Measurements from ENCODE around the gene PIGR. TPM values are rescaled to one million over a fixed set of nuclear protein-coding genes. Genes with fewer than 3 reads are reported as not detected.
"Not testable (repeated sequence)": the region's sequence is repeated elsewhere in the genome, so short reads cannot be mapped to it uniquely, and the experiment has no call there.

PIGR gene
- total and polyA plus RNA-seq, 4 donors: 0.28 to 67.5 (median 1.5) TPM

DNA sequence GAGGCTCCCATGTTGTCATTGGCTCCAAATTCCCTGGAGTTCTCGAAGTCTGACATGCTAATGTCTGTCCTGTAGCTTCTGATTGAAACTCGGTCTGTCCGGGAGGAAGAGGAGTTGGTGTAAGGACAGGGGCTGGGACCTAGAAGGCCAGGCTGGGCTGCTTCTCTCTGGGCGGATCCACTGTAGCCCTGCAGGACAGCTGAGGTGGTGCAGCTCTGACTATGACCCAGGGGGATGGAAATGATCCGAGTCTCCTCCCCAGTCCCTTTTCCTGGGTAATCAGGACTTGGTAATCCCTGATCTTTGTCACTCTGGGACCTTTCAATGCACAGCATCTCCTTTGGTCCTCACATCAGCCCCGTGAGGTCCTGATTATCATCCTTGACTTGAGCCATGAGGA is 14.6 kb downstream of the PIGR start:
- WGBS, 2 donors: 77 to 84% methylated on average over 6 of the region's 6 CpGs
- Histone ChIP-seq H3K4me1 (ENCODE audit: control insufficient read depth in 1 of 2, insufficient read depth in 2 of 2, low read length in 2 of 2) (no peaks in the 10 kb centered on the region), H3K4me3 (ENCODE audit: low read length in 2 of 2) (no peak overlapping the region), H3K27me3 (ENCODE audit: control insufficient read depth in 1 of 2, insufficient read depth in 2 of 2, low read length in 1 of 2) (no peaks in the 10 kb centered on the region), H3K27ac (ENCODE audit: low read depth in 1 of 2, low read length in 2 of 2) (no peak overlapping the region), H3K9me3 (ENCODE audit: control insufficient read depth, low read length) (no peaks in the 10 kb centered on the region), H3K36me3 (ENCODE audit: control insufficient read depth in 1 of 2, insufficient read depth in 2 of 2, low read length in 1 of 2) (no peaks in the 10 kb centered on the region)
- no peak for ATAC-seq (ENCODE audit: low FRiP score)
- intact Hi-C loops (cut with DNase I): no loop called here
- peak in 1 of 2 donors; percentile 7 for DNase-seq

GRCh38 chr1:206930210-206930798 is 16.0 kb downstream of the PIGR start:
- intact Hi-C loops (cut with DNase I): no loop called here
- no peak for ATAC-seq (ENCODE audit: low FRiP score)
- H3K36me3 ChIP-seq (ENCODE audit: control insufficient read depth in 1 of 2, insufficient read depth in 2 of 2, low read length in 1 of 2): no peaks in the 10 kb centered on the region
- no peaks in the 10 kb centered on the region for H3K9me3 ChIP-seq (ENCODE audit: control insufficient read depth, low read length)
- no peaks in the 10 kb centered on the region for H3K27me3 ChIP-seq (ENCODE audit: control insufficient read depth in 1 of 2, insufficient read depth in 2 of 2, low read length in 1 of 2)
- H3K4me3 ChIP-seq (ENCODE audit: low read length in 2 of 2): no peak overlapping the region
- H3K4me1 ChIP-seq (ENCODE audit: control insufficient read depth in 1 of 2, insufficient read depth in 2 of 2, low read length in 2 of 2): no peaks in the 10 kb centered on the region
- WGBS, 2 donors: 75 to 79% methylated on average over 17 of the region's 17 CpGs
- H3K27ac ChIP-seq (ENCODE audit: low read depth in 1 of 2, low read length in 2 of 2): no peak overlapping the region
- peak in 1 of 2 donors; percentile 72 for DNase-seq

DNA sequence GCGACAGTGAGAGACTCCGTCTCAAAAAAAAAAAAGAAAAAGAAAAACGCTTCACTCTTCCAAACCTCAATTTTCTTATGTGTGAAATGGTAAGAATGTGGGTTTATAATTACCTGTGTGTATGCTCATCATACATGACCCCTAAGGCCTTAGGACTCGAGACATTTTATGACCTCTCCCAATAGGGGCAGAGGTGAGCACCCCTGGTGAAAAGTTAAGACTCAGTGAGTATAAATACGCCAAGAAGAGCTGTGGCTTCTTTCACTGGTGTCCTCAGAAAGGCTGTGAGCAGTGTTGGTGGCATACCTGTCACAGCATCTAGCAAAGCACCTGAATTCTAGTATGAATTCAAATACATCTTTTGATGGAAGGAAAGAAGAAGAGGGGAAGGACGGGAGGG is 16.7 kb downstream of the PIGR start:
- Histone ChIP-seq H3K4me1 (ENCODE audit: control insufficient read depth in 1 of 2, insufficient read depth in 2 of 2, low read length in 2 of 2) (no peaks in the 10 kb centered on the region), H3K27ac (ENCODE audit: low read depth in 1 of 2, low read length in 2 of 2) (no peak overlapping the region), H3K27me3 (ENCODE audit: control insufficient read depth in 1 of 2, insufficient read depth in 2 of 2, low read length in 1 of 2) (no peaks in the 10 kb centered on the region), H3K9me3 (ENCODE audit: control insufficient read depth, low read length) (no peaks in the 10 kb centered on the region), H3K4me3 (ENCODE audit: low read length in 2 of 2) (no peak overlapping the region), H3K36me3 (ENCODE audit: control insufficient read depth in 1 of 2, insufficient read depth in 2 of 2, low read length in 1 of 2) (no peaks in the 10 kb centered on the region)
- whole genome bisulfite sequencing, 2 donors: 88 to 91% methylated on average over 6 of the region's 6 CpGs
- ATAC-seq (ENCODE audit: low FRiP score) (no peak), DNase-seq (no peak)
- intact Hi-C loops (cut with DNase I): no loop called here

GRCh38 chr1:206926286-206926685 is 20.0 kb downstream of the PIGR start:
- Histone ChIP-seq H3K4me1 (ENCODE audit: control insufficient read depth in 1 of 2, insufficient read depth in 2 of 2, low read length in 2 of 2) (no peaks in the 10 kb centered on the region), H3K36me3 (ENCODE audit: control insufficient read depth in 1 of 2, insufficient read depth in 2 of 2, low read length in 1 of 2) (no peaks in the 10 kb centered on the region), H3K4me3 (ENCODE audit: low read length in 2 of 2) (no peak overlapping the region), H3K27ac (ENCODE audit: low read depth in 1 of 2, low read length in 2 of 2) (no peak overlapping the region), H3K27me3 (ENCODE audit: control insufficient read depth in 1 of 2, insufficient read depth in 2 of 2, low read length in 1 of 2) (no peaks in the 10 kb centered on the region), H3K9me3 (ENCODE audit: control insufficient read depth, low read length) (no peaks in the 10 kb centered on the region)
- no peak for ATAC-seq (ENCODE audit: low FRiP score)
- peak in 1 of 2 donors; percentile 27 for DNase-seq
- WGBS, 2 donors: 91 to 96% methylated on average over 2 of the region's 2 CpGs
- intact Hi-C loops (cut with DNase I): no loop called here

GRCh38 chr1:206925106-206925736 is 21.0 kb downstream of the PIGR start:
- ATAC-seq (ENCODE audit: low FRiP score) (no peak), DNase-seq (peak; percentile 73 to 83)
- no peak overlapping the region for H3K27ac ChIP-seq (ENCODE audit: low read depth in 1 of 2, low read length in 2 of 2)
- H3K4me1 ChIP-seq (ENCODE audit: control insufficient read depth in 1 of 2, insufficient read depth in 2 of 2, low read length in 2 of 2): no peaks in the 10 kb centered on the region
- 79 to 81% methylated on average over 11 of the region's 11 CpGs for WGBS, 2 donors
- no peaks in the 10 kb centered on the region for H3K27me3 ChIP-seq (ENCODE audit: control insufficient read depth in 1 of 2, insufficient read depth in 2 of 2, low read length in 1 of 2)
- intact Hi-C loops (cut with DNase I): no loop called here
- H3K4me3 ChIP-seq (ENCODE audit: low read length in 2 of 2): no peak overlapping the region
- H3K36me3 ChIP-seq (ENCODE audit: control insufficient read depth in 1 of 2, insufficient read depth in 2 of 2, low read length in 1 of 2): no peaks in the 10 kb centered on the region
- H3K9me3 ChIP-seq (ENCODE audit: control insufficient read depth, low read length): no peaks in the 10 kb centered on the region

DNA sequence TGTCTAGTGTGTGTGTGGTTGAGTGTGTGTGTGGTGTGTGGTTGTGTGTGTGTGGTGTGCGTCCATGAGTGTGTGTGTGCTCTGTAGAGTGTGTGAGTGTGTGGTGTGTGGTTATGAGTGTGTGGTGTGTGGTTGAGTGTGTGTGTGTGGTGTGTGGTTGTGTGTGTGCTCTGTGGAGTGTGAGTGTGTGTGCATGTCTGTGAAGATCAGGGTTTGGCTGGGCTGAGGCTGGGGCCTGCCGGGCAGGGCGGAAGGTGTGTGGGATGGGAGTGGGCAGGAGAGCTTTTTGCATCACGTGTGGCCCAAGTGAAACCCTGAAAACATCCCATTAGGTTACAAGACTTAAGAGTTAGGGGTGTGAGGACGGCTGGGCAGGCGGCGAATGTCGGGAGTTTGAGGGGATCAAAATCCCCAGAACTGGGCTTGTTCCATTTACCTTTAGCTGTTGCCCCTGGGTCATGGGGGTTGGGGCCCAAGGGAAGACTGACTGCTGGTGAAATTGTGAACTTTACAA is 21.6 kb downstream of the PIGR start:
- intact Hi-C loops (cut with DNase I): no loop called here
- Histone ChIP-seq H3K36me3 (ENCODE audit: control insufficient read depth in 1 of 2, insufficient read depth in 2 of 2, low read length in 1 of 2) (no peaks in the 10 kb centered on the region), H3K27me3 (ENCODE audit: control insufficient read depth in 1 of 2, insufficient read depth in 2 of 2, low read length in 1 of 2) (no peaks in the 10 kb centered on the region), H3K9me3 (ENCODE audit: control insufficient read depth, low read length) (no peaks in the 10 kb centered on the region), H3K4me3 (ENCODE audit: low read length in 2 of 2) (no peak overlapping the region), H3K4me1 (ENCODE audit: control insufficient read depth in 1 of 2, insufficient read depth in 2 of 2, low read length in 2 of 2) (no peaks in the 10 kb centered on the region), H3K27ac (ENCODE audit: low read depth in 1 of 2, low read length in 2 of 2) (no peak overlapping the region)
- 79 to 83% methylated on average over 8 of the region's 8 CpGs for WGBS, 2 donors
- no peak for ATAC-seq (ENCODE audit: low FRiP score)
- DNase-seq: peak in 1 of 2 donors; percentile 34

DNA sequence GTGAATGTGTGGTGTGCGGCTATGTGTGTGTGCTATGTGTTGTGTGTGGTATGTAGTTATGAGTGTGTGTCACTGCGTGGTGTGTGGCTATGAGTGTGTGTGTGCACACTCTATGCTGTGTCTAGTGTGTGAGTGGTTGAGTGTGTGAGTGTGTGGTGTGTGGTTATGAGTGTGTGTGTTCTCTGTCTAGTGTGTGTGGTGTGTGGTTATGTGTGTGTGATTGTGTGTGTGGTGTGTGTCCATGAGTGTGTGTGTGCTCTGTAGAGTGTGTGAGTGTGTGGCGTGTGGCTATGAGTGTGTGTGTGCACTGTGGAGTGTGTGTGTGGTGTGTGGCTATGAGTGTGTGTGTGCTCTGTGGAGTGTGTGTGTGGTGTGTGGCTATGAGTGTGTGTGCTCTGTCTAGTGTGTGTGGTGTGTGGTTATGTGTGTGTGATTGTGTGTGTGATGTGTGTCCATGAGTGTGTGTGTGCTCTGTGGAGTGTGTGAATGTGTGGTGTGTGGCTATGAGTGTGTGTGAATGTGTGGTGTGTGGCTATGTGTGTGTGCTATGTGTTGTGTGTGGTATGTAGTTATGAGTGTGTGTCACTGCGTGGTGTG is 22.2 kb downstream of the PIGR start:
- 97 to 98% methylated on average over 4 of the region's 4 CpGs for WGBS, 2 donors
- H3K36me3 ChIP-seq (ENCODE audit: control insufficient read depth in 1 of 2, insufficient read depth in 2 of 2, low read length in 1 of 2); H3K27me3 ChIP-seq (ENCODE audit: control insufficient read depth in 1 of 2, insufficient read depth in 2 of 2, low read length in 1 of 2); intact Hi-C loops (cut with DNase I); H3K9me3 ChIP-seq (ENCODE audit: control insufficient read depth, low read length); H3K4me1 ChIP-seq (ENCODE audit: control insufficient read depth in 1 of 2, insufficient read depth in 2 of 2, low read length in 2 of 2); H3K4me3 ChIP-seq (ENCODE audit: low read length in 2 of 2); H3K27ac ChIP-seq (ENCODE audit: low read depth in 1 of 2, low read length in 2 of 2): not testable (repeated sequence)
- peak; percentile 75 for ATAC-seq (ENCODE audit: low FRiP score)
- DNase-seq: peak in 1 of 2 donors; percentile 26

DNA sequence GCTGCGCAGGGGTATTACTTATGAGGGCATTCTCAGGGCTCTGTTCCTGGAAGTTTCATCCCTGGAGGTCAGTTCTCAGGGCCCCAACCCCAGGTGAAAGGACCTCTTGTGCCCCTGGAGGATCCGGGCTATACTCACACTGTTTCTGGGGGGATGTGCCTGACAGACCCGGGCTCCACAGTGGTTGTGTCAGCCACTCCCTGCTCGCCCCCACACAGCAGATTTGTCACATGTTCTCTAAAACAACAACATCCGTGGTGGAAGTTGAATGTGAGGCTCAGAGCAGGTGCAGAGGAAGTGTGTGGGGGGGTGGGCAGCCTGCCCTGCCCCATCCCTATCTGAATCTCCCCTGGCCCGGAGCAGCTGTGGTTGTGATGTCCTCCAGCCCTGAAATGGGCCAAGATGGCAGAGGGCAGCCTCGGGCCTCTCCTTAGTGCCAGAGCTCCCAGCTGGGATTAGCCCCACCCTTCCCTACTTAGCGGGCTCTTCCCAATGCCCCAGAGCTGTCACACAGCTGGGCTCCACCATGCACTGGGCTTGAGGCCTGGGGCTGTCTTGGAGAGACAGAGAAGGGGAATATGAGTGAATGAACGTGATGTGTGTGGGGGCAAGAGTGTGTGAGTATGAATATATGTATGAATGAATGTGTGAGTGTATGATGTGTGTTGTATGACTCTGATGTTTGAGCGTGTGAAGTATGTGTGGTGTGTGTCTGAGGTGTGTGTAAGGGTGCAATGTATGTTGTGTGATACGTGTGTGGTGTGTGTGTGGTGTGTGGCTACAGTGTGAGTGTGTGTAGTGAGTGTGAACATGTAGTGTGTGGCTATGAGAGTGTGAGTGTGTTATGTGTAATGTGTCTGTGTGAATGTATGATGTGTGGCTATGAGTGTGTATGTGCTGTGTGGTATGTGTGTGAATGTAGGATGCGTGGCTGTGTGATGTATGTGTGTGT is 23.0 kb downstream of the PIGR start:
- Histone ChIP-seq H3K9me3 (ENCODE audit: control insufficient read depth, low read length) (no peaks in the 10 kb centered on the region), H3K36me3 (ENCODE audit: control insufficient read depth in 1 of 2, insufficient read depth in 2 of 2, low read length in 1 of 2) (no peaks in the 10 kb centered on the region), H3K27ac (ENCODE audit: low read depth in 1 of 2, low read length in 2 of 2) (no peak overlapping the region), H3K4me3 (ENCODE audit: low read length in 2 of 2) (no peak overlapping the region), H3K27me3 (ENCODE audit: control insufficient read depth in 1 of 2, insufficient read depth in 2 of 2, low read length in 1 of 2) (no peaks in the 10 kb centered on the region), H3K4me1 (ENCODE audit: control insufficient read depth in 1 of 2, insufficient read depth in 2 of 2, low read length in 2 of 2) (no peaks in the 10 kb centered on the region)
- intact Hi-C loops (cut with DNase I): no loop called here
- no peak for ATAC-seq (ENCODE audit: low FRiP score)
- WGBS, 2 donors: 75 to 83% methylated on average over 12 of the region's 12 CpGs
- peak; percentile 65 to 67 for DNase-seq

Measured in aorta (tissue), 5 donors.